IMR-90 (cell line): ENCODE data around the gene AFAP1L2. TPM values are rescaled to one million over a fixed set of nuclear protein-coding genes. Genes with fewer than 3 reads are reported as not detected.

Source experiments
- ATAC-seq: fragments of 200-7000 bp; cut with Tn5 transposase; 2 replicates; pipeline ENCODE4 v1.9.1; 2020; ENCODE audit warnings: low read depth, mild to moderate bottlenecking, moderate library complexity
- BruUV-seq: library from RNA; stranded (reverse); fragments of 400-500 nt; replicated peaks from 2 replicates; lab custom pipeline; 2021; lab: Mats Ljungman, UMichigan
- CTCF ChIA-PET: fragments of 300-600 bp; formaldehyde crosslinking; extraction: SDS; loops from one replicate; lab custom pipeline; 2021; ENCODE audit warnings: antibody characterized with exemption; lab: Yijun Ruan, JAX
- POLR2A ChIA-PET: fragments of 300-600 bp; sonication (Branson Sonifier 250); formaldehyde crosslinking; loops from one replicate; lab custom pipeline; 2022; ENCODE audit warnings: antibody characterized with exemption; ENCODE audit not compliant: unreplicated experiment; lab: Charles Lee
- DNase-seq: peaks from one replicate; pipeline ENCODE4 v3.0.0; 2013
- H2AFZ ChIP-seq: replicated peaks from 2 replicates; pipeline ENCODE3; 2013; ENCODE audit warnings: low read length, mild to moderate bottlenecking; ENCODE audit not compliant: poor library complexity
- H2AK5ac ChIP-seq: 2 replicates; pipeline ENCODE4 v1.6.1; 2013; ENCODE audit warnings: low read depth, low read length, inconsistent platforms
- H2AK9ac ChIP-seq: replicated peaks from 2 replicates; pipeline ENCODE3; 2013; ENCODE audit warnings: mild to moderate bottlenecking, low read depth, low read length, moderate library complexity; ENCODE audit not compliant: poor library complexity
- H2BK120ac ChIP-seq: 2 replicates; pipeline ENCODE4 v1.6.1; 2013; ENCODE audit warnings: low read depth, low read length, inconsistent platforms
- H2BK15ac ChIP-seq: 3 replicates; pipeline ENCODE4 v1.6.1; 2013; ENCODE audit warnings: low read depth, low read length, inconsistent platforms
- H2BK20ac ChIP-seq: 2 replicates; pipeline ENCODE4 v1.6.1; 2013; ENCODE audit warnings: low read depth, mild to moderate bottlenecking, inconsistent platforms, low read length, moderate library complexity
- H2BK5ac ChIP-seq: 2 replicates; pipeline ENCODE4 v1.6.1; 2013; ENCODE audit warnings: mild to moderate bottlenecking, low read depth, low read length, inconsistent platforms; ENCODE audit not compliant: poor library complexity, severe bottlenecking
- H3K14ac ChIP-seq: replicated peaks from 2 replicates; pipeline ENCODE4 v1.6.1; 2013; ENCODE audit warnings: low read depth, low read length, inconsistent platforms
- H3K18ac ChIP-seq: 2 replicates; pipeline ENCODE4 v1.6.1; 2013; ENCODE audit warnings: low read depth, low read length, control low read depth
- H3K23ac ChIP-seq: 2 replicates; pipeline ENCODE4 v1.6.1; 2013; ENCODE audit warnings: low read depth, low read length, inconsistent platforms
- H3K27ac ChIP-seq: 2 replicates; pipeline ENCODE4 v1.5.1; 2013; ENCODE audit warnings: mild to moderate bottlenecking, control low read depth, low read length; ENCODE audit not compliant: insufficient read depth
- H3K27me3 ChIP-seq: 2 replicates; pipeline ENCODE4 v1.6.1; 2013; ENCODE audit warnings: low read length; ENCODE audit not compliant: control insufficient read depth, insufficient read depth
- H3K36me3 ChIP-seq: 2 replicates; pipeline ENCODE4 v1.6.1; 2013; ENCODE audit warnings: low read length, mixed read lengths; ENCODE audit not compliant: control insufficient read depth, insufficient read depth
- H3K4ac ChIP-seq: 2 replicates; pipeline ENCODE4 v1.6.1; 2013; ENCODE audit warnings: low read depth, low read length, inconsistent platforms
- H3K4me1 ChIP-seq: 2 replicates; pipeline ENCODE4 v1.6.1; 2013; ENCODE audit warnings: low read length, mixed read lengths; ENCODE audit not compliant: control insufficient read depth, insufficient read depth
- H3K4me2 ChIP-seq: 2 replicates; pipeline ENCODE4 v1.6.1; 2013; ENCODE audit warnings: low read depth, mild to moderate bottlenecking, control low read depth, low read length, moderate library complexity
- H3K4me3 ChIP-seq: 2 replicates; pipeline ENCODE4 v1.5.1; 2013; ENCODE audit warnings: low read depth, mild to moderate bottlenecking, control low read depth, low read length, moderate library complexity; ENCODE audit not compliant: insufficient read depth
- H3K56ac ChIP-seq: 2 replicates; pipeline ENCODE4 v1.6.1; 2013; ENCODE audit warnings: low read length, inconsistent platforms; ENCODE audit not compliant: insufficient read depth; ENCODE audit errors: extremely low read depth
- H3K79me1 ChIP-seq, 2 experiments: 2 replicates each; pipeline ENCODE4 v1.6.1; 2013; ENCODE audit warnings: low read length in 2 of 2, inconsistent platforms in 1 of 2, low read depth in 1 of 2
- H3K9ac ChIP-seq: 2 replicates; pipeline ENCODE4 v1.6.1; 2013; ENCODE audit warnings: low read depth, low read length, control low read depth
- H3K9me1 ChIP-seq: 2 replicates; pipeline ENCODE4 v1.6.1; 2013; ENCODE audit warnings: low read length, inconsistent platforms; ENCODE audit not compliant: insufficient read depth
- H3K9me3 ChIP-seq: 2 replicates; pipeline ENCODE4 v1.6.1; 2013; ENCODE audit warnings: low read length; ENCODE audit not compliant: control insufficient read depth, insufficient read depth
- H4K20me1 ChIP-seq: 2 replicates; pipeline ENCODE4 v1.6.1; 2013; ENCODE audit warnings: low read length, inconsistent platforms; ENCODE audit not compliant: insufficient read depth
- H4K5ac ChIP-seq: 2 replicates; pipeline ENCODE4 v1.6.1; 2013; ENCODE audit warnings: mild to moderate bottlenecking, low read depth, low read length, control low read depth
- H4K8ac ChIP-seq, 2 experiments: 2 replicates each; pipeline ENCODE4 v1.6.1; 2013; ENCODE audit warnings: low read depth in 2 of 2, low read length in 2 of 2, control low read depth in 1 of 2, inconsistent platforms in 1 of 2
- H4K91ac ChIP-seq: 2 replicates; pipeline ENCODE4 v1.6.1; 2013; ENCODE audit warnings: low read depth, low read length, inconsistent platforms; ENCODE audit not compliant: insufficient read depth
- MAFK ChIP-seq: IDR thresholded peaks from 2 replicates; pipeline ENCODE4 v1.6.1; 2012; ENCODE audit warnings: low read depth, low read length, improper control_type of control experiment
- MAZ ChIP-seq: IDR thresholded peaks from 2 replicates; pipeline ENCODE4 v1.6.1; 2012; ENCODE audit warnings: low read depth, mild to moderate bottlenecking, low read length, improper control_type of control experiment, moderate library complexity, borderline replicate concordance
- NFE2L2 ChIP-seq: fragments of 150-350 bp; IDR thresholded peaks from 2 replicates; pipeline ENCODE4 v1.6.1; 2016; ENCODE audit warnings: low read depth, mild to moderate bottlenecking, low read length
- SMC3 ChIP-seq: fragments of 150-350 bp; IDR thresholded peaks from 2 replicates; pipeline ENCODE4 v1.6.1; 2016; ENCODE audit warnings: low read depth, mild to moderate bottlenecking, antibody characterized with exemption, low read length, moderate library complexity
- WGBS, 2 experiments: methylation state at CpG; one replicate each; pipeline versions ENCODE4 v1.1.5 to v1.1.7; 2013; ENCODE audit warnings: missing lambda C conversion rate in 2 of 2; ENCODE audit not compliant: insufficient read length in 1 of 2; ENCODE audit errors: extremely low coverage in 2 of 2; 5-methylcytosine and 5-hydroxymethylcytosine counted together
- dilution Hi-C: fragments of 300-500 bp; cut with HindIII; formaldehyde crosslinking; loops from one replicate; pipeline ENCODE4 v1.14.3; 2018; ENCODE audit warnings: low sequenced_read_pairs; ENCODE audit not compliant: unreplicated experiment
- in situ Hi-C: fragments of 300-500 bp; cut with MboI; formaldehyde crosslinking; loops from 3 replicates; pipeline ENCODE4 v1.14.3; 2019; ENCODE audit warnings: low sequenced_read_pairs, inconsistent platforms, mixed read lengths
- intact Hi-C: fragments of 100-400 bp; cut with micrococcal nuclease; formaldehyde crosslinking; loops from 2 replicates; pipeline ENCODE4 v1.10.0; 2022
- polyA plus RNA-seq, 3 experiments: library from polyadenylated mRNA; depleted of rRNA; stranded (reverse); fragments of >200 nt; gene quantifications; 2 replicates each; pipeline ENCODE4 v1.2.3, GENCODE V29; 2012; ENCODE audit warnings: low replicate concordance in 1 of 3
- total RNA-seq: library from RNA; depleted of rRNA; stranded (reverse); fragments of >200 nt; gene quantifications from 2 replicates; pipeline ENCODE4 v1.2.3, GENCODE V29; 2012
- TF ChIP-seq, protein P1 (sequence below): conservative IDR thresholded peaks from 2 replicates; pipeline ENCODE4 v1.5.1; 2012; ENCODE audit warnings: mild to moderate bottlenecking, low read depth, low read length, improper control_type of control experiment

The AFAP1L2 gene
- total and polyA plus RNA-seq, 2 of the 4 experiments (the other 2 are of a cell fraction): under 0.01 to 0.10 TPM

DNA sequence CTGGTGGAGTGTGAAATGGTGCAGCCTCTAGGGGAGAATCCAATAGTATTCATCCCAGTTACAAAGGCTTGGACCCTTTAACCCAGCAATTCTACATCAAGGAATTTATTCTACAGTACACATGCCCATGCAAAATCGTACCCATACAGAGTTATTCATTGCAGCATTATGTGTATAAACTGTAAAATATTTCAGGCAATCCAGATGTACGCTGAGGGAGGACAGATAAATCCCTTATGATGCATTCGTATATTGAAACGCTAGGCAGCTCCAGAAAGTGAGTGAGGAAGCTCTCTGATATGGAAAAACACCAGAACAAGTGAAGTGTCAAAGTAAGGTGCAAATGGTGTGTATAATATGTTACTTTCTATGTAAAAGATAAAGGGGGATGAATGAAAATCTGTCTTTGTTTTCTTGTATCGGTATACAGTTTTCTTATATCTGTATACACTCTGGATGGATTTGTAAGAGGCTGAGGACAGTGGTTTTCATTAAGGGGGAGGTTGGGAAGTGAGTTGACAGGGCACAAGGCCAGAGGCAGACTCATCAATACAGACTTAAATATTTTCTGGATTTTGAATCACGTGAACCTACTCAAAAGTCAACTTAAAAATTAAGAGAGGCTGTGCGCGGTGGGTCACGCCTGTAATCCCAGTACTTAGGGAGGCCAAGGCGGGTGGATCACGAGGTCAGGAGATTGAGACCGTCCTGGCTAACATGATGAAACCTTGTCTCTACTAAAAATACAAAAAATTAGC, 148.1 kb downstream of the AFAP1L2 start:
- Histone ChIP-seq H3K18ac (no peak overlapping the region), H3K9me1 (no peaks in the 10 kb centered on the region), H4K5ac (no peak overlapping the region), H3K23ac (no peak overlapping the region), H4K20me1 (no peaks in the 10 kb centered on the region), H3K27me3 (peaks cover 10% of the 10 kb centered on the region), H3K4me2 (no peak overlapping the region), H2BK20ac (no peak overlapping the region), H2AFZ (no peak overlapping the region), H4K8ac (no peak overlapping the region), H3K9ac (no peak overlapping the region), H3K4me3 (no peak overlapping the region), H3K27ac (no peak overlapping the region), H2AK5ac (no peak overlapping the region), H2AK9ac (no peak overlapping the region), H2BK15ac (no peak overlapping the region), H2BK120ac (no peak overlapping the region), H3K4ac (no peak overlapping the region), H3K79me1 (no peaks in the 10 kb centered on the region), H4K91ac (no peak overlapping the region), H2BK5ac (no peak overlapping the region), H3K4me1 (no peaks in the 10 kb centered on the region), H3K14ac (no peak overlapping the region), H3K36me3 (no peaks in the 10 kb centered on the region), H3K9me3 (no peaks in the 10 kb centered on the region), H3K56ac (no peak overlapping the region)
- TF ChIP-seq MAFK (no peak), MAZ (no peak), NFE2L2 (no peak), SMC3 (no peak)
- TF ChIP-seq, protein P1, sequence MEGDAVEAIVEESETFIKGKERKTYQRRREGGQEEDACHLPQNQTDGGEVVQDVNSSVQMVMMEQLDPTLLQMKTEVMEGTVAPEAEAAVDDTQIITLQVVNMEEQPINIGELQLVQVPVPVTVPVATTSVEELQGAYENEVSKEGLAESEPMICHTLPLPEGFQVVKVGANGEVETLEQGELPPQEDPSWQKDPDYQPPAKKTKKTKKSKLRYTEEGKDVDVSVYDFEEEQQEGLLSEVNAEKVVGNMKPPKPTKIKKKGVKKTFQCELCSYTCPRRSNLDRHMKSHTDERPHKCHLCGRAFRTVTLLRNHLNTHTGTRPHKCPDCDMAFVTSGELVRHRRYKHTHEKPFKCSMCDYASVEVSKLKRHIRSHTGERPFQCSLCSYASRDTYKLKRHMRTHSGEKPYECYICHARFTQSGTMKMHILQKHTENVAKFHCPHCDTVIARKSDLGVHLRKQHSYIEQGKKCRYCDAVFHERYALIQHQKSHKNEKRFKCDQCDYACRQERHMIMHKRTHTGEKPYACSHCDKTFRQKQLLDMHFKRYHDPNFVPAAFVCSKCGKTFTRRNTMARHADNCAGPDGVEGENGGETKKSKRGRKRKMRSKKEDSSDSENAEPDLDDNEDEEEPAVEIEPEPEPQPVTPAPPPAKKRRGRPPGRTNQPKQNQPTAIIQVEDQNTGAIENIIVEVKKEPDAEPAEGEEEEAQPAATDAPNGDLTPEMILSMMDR: no peak
- intact Hi-C loops (no loop called here), in situ Hi-C loops (no loop called here), dilution Hi-C loops (no loop called here)
- WGBS, 2 experiments: 20% methylated on average over 1 of the region's 12 CpGs; no CpG with 5 or more reads in 1 of the 2 experiments
- DNase-seq (no peak), ATAC-seq (no peak)
- ChIA-PET CTCF (no interaction called here), POLR2A (no interaction called here)
- BruUV-seq: no TSS peak
